ENCODE measurements around the gene PPP2R1B.

GRCh38 chr11:111734954-111735261, 31.3 kb downstream of the PPP2R1B start:
- TF ChIP-seq CTCF (IDR thresholded peaks at IDR 0.05) = no peak
- no peak for TF ChIP-seq POLR2AphosphoS5 (IDR thresholded peaks at IDR 0.05)
